Stimulated activated CD4-positive, alpha-beta T cell treated with anti-CD3 and anti-CD28 coated beads, TNF-alpha, amount 100 ng/mL, for 24 hours (primary cell): ENCODE data around the gene NRG2.

Source experiments
- DNase-seq, 3 experiments: peaks; one replicate each; pipeline ENCODE4 v3.0.0-alpha.2; 2020; ENCODE audit warnings: low read depth in 3 of 3

The NRG2 gene

DNA sequence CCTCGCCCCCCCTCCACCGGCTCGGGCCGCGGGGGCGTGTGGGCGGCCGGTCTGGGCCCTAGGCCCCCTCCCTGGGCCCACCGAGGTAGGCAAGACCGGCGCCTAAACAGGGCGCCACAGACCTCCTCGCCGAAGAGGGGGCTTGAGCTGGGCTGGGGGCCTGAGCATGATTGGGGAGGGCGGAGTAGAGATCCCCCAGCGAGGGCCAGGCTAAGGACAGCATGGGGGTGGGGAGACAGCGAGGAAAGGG, 138.6 kb downstream of the NRG2 start:
- no peak for DNase-seq

DNA sequence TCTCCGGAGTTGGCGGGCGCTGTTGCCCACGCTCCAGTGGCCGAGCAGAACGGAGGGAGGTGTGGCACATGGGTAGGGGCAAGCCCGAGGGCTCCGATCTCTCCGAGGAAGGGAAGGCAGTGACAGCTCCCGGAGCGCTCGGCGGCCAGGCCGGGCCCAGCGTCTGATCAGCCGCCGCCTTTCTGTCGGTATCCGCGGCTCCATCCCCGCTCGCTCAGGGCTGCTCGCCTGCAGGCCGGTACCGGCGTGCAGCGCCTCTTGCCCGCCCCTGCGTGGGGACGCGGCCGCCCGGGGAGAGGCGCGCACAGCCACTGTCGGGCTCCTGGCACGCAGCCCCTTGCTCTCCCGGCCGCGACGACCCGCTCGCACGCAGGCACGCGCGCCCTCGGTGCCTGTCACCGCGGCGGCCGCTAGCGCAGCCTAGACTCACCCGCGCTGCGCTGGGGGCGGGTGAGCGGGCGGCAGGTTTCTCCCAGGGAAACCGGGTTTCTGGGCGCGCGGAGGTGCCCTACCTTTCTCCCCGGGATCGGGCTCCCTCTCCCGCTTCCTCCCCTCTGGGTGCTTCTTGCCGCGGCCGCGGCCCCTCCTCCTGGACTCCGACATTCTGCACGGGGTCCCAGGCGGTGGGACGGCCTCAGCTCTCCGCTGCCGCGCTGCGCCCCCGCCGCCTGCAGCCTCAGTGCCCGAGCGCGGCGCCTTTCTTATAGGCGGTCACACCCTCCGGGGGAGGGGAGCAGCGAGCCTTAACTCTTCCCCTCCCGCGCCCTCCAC, 139.1 kb downstream of the NRG2 start:
- DNase-seq, result peak in 1 of 3 experiments; percentile 14

DNA sequence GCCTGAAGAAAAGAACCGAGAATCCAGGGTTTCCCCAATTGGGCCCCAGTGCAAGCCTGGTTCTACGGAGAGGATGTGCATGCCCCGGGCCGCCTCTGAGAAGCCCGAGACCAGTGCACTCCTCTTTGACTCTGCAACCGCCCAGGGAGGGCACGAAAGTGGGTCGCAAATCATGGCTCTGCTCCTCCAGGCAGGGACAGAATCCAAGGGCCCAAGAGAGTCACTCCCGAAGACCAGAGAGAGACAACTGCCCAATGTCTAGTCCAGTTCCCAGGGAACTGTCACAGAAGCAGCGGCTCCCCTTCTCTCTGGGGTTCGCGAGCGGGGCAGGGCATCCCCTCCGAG, 139.7 kb downstream of the NRG2 start:
- DNase-seq, result no peak

DNA sequence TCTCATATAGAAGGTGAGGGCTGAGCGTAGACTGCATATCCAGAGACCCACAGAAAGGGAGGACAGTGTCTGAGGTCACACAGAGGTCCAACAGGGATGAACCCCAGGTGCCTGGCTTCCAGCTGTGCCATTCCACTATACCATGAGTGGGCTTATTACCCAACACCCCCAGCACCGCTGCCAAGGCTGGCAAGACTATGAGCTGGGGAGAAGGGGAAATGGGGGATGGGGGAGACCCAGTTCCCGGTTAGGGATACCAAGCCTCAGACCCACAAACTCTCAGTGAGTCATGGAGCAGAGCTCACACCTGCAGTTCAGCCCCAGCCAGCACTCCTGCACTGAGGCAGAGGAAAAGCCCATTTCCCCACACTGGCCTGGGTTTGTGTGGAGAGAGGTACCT, 141.1 kb downstream of the NRG2 start:
- no peak for DNase-seq

DNA sequence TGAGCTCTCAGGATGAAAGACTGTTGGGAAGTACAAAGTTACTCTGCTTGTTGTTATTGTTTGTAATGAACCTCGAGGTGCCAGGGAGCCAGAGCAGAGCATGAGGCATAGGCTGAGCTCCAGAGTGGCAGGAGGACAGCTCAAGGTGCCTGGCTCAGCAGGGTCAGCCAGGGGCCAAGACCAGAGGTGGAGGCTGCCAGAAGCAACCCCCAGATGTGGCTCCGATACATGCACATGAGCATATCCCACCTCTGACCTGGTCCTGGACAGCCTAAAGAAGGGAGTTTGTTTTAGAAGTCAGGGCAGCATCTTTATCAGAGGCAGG, 141.9 kb downstream of the NRG2 start:
- DNase-seq, result no peak

DNA sequence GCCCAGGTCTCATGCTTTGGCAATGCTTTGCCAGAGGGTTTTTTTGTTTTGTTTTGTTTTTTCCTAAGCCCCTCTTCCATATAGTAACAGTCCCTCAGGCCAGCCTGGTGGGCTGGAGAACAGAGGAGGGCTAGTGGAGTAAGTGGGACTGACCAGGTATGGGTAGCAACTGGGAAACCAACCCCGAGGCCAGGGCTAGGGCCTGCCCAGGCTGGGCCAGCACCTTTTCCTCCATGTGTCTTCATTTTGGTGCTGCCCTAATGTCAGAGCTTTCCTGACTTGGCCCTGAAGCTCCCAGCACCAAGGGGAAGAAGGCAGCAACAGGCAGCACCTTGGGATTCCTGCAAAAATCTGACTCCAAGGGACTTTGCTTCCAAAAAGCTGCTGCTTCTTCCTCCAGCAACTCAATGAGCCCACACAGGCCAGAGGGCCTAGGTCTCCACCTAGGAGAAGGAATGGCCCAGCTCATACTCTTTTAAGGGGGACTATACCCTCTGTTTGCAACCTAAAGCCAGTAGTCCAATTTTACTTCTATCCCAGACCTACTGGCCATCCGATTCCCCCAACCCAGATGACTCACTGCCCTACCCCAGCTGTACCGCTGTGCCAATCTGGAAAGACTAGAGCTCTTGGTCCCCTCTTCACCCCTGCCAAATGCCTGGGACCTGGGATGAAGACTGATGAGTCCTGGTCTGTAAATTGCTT, 142.4 kb downstream of the NRG2 start:
- DNase-seq, result no peak

DNA sequence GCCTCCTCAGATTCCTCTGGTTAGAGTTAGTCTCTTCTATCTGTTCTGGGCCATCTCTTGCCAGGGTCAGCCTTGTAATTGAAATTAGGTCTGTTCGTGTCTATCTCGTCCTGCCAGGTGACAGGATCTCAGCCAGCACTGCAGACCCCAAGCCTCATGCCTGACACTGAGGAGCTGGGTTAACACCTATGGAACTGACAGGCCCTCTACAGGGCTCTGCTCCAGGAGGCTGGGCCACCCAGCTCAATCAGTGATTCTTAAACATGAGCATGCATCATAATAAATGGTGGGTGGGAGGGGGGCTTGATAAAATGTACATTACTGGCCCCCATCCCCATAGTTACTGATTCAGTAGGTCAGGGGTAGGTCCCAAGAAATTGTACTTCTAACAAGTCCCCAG, 144.1 kb downstream of the NRG2 start:
- no peak for DNase-seq

DNA sequence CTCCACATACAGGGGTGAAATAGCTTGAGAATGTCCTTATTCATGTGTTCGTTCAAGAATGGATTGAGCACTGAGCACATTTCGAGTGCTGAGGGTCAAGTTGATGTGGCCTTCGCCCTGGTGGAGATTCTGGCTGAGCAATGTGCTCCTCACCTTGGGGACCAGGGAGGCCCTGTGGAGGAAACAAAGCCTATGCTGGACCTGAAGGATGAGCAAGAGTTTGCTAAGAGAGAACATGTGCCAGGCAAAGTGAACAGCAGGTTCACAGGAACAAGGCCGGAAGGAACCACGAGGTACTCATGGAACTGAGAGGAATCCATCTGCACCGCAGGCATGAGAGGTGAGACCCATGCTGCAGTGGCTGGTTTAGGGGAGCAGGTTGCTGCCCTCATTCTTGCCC, 145.1 kb downstream of the NRG2 start:
- no peak for DNase-seq

DNA sequence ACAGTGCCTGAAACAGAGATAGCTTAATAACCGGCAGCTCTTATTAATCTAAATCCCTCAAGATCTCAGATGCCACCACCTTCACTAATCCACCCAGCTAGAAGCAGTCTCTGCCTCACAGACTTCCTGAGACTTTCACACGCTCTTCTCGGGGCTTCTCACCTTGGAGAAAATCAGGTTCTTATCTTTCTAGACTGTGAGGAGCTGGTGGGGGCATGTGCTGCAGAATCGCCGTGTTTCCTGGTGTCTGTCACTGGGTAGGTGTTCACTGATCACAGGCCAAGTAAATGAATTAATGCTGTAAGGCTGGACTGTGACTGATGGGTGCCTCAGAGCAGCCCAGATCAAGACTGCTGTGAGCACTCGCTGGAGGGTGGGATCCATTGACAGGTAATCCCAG, 145.8 kb downstream of the NRG2 start:
- DNase-seq, result no peak

DNA sequence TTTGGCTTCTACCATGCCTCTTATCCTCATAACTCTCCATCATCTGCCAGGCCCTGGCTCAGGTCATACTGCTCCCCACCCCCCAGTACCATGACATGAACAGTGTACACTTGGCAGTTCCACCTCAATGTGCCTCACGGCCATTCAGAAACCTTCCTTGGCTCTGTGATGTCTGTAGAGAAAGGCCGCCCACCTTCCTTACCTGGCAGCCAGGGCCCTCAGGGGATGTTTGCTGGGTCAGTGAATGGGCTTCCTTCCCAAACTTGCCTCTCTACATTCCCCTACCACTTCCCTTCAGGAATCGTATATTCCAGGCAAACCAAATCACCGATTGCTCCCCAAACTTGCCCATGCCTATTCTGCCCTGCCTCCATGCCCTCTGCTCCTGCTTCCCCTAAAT, 146.4 kb downstream of the NRG2 start:
- no peak for DNase-seq

DNA sequence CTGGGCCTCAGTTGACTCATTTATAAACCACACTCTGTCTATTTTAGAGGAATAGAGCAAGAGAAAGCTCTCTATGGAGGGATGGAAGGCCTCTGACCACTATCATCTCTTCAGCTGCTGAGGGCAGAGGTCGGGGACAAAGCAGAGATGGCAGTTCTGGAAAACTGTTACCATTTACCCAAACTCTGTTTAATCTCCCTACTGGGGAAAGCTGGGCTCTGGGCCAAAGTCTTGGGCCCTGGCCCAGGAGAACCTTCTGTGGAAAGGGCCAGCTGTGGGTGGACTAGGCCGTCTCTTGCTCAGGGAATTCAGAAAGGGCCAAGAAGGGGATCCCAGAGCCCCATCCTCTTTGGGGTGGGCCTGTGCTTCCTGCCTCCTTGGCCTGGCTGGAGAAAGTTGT, 147.5 kb downstream of the NRG2 start:
- no peak for DNase-seq

DNA sequence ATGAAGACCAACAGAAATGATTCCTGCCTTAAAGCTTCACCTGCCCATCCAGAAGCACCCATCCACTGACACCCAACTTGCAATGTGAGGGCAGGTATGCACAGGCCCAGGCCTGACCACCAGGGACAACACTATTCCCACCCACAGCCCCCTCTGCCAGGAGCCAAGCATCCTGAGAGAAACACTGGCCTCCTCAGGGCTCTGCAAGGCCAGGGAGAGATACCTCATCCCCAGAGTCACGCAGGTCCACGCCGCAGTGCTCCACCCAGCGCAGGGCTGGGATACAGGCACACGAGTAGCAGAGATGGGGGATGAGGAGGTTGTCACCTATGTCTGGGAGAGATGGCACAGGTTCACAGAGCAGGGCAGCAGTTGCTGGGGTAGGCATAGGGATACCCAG, 148.1 kb downstream of the NRG2 start:
- DNase-seq, result no peak

DNA sequence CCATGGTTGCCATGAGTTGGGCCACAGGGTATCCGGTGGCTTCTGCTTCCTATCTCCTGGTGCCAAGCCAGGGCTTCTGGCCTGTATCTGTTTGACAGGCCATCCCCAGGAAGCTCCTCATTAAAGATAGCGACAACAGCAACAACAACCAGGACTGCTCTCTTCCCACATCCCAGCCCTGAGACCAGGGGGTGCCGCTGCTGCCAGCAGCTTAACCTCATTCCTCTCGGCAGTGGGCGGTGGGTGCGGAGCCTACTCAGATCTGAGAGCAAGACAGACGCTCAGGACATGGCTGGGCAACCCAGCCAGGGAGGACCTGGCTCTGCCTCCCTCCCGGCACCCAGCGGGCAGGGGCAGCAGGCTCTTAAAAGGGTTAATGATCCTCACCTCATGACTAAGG, 149.2 kb downstream of the NRG2 start:
- no peak for DNase-seq

DNA sequence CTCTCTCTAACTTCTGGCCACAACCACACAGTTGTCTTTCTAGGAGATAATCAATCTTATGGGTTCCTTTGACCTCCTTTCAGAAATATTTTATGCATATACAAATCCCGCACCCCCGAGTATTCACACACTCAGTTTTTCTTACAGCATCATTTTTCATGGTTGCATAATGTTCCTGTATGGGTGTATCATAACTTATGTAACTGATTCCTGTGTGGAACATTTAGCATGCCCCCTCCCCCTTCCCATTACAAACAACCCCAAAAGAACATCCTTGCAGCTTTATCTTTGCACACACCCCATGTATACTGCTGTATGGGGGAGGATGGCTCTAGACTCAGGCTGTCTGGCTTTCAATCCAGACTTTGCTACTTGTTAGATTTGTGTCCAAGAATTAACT, 153.7 kb downstream of the NRG2 start:
- DNase-seq, result no peak

DNA sequence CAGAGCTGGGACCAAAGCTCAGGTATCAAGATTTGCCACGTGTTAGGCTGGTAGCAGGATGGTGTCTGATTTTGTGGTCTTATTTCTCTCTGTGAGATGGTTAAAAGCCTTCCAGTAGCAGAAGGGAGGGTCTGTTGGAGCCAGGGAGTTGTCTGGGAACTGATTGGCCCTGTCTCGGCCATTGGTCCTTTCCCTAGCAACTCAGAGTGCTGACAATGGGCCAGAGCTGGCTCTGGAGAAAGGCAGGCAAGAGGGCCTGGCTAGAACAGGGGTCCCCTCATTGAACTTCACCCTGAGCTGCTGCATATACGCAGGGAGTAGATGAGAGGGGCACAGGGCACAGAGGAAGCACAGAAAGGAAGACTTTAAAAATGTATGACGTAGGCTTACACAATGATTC, 154.7 kb downstream of the NRG2 start:
- no peak for DNase-seq

DNA sequence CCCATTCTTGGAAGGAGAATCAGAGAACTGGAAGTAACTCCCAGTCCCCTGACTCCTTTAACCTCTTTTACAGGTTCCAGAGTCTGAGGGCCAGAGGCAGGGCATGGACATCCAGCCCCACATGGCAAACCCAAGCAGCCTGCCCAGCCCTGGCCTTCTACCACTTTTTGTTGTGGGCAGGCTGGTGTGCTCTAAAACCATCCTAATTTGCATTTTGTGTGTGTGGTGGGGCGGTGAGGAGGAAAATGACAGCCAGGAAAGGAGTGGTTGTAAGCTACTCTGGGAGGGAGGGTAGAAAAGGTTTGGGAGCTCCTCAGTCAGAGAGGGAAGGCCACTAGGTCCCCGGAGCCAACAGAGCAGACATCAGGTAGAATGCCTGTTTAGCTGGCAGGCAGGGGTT, 156.9 kb downstream of the NRG2 start:
- DNase-seq, result no peak

DNA sequence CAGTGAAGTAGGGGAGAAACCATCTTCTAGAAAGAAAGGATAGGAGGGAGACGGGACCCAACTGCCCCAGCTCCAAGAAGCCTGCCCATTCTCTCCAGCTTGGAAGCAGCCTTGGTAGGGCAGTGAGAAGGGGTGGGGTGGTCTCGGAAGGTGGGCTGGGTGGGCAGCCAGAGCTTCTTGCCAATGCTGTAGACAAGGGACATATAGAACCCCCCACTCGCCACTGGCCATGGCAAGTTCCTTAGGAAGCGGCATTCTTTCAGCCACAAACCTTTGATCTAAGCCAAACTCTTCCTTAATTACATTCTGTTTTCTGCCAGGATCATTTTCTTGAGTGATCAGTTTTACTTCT, 157.3 kb downstream of the NRG2 start:
- no peak for DNase-seq

DNA sequence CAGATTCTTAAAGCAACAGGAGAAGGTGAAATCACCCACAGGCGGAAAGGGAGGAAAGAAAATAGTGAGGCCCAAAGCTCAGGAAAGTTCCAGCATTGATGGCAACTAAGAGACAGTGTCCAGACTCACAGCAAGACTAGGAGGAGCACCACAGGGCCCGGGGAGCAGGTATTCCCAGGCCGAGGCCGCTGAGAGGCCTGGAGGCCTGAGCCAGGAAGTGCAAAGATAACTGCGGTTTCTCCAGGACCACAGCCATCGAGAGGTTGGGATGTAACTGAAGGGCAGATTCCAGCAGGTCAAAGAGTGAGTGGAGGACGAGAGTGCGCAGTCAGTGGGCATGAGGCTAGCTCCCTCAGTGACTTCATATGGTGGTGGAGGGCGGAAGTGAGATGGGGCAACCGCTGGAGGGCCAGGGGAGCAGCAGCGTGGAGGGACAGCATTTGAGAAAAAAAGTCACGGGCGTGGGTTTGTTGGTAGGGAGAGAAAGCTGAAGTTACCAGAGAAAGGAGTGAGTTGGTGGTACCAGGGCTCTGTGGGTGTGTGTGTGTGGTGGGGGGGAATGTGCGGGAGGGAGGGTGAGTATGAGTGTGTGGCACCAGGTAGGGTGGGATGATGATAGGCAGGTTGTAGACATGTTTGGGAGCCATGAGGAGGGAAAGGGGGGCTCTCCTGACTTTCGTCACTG, 157.8 kb downstream of the NRG2 start:
- DNase-seq, result no peak

DNA sequence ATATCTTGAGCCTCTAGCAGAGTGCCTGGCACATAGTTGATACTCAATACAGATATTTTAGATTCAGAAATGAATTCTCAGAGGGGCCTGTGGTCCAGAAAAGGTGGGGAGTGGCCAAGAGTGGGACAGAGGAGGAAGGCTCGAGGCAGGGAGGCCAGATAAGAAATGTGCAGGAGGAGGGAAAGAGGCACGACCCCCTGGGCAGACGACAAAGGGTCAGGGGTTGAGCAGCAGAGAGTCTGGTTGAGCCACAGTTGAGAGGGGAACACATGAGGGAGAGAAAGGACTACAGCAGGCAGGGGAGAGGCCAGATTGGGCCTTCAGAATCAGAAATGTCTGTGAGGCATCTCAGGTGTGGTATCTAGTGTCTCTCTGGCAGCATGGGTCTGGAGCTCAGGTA, 158.4 kb downstream of the NRG2 start:
- no peak for DNase-seq

DNA sequence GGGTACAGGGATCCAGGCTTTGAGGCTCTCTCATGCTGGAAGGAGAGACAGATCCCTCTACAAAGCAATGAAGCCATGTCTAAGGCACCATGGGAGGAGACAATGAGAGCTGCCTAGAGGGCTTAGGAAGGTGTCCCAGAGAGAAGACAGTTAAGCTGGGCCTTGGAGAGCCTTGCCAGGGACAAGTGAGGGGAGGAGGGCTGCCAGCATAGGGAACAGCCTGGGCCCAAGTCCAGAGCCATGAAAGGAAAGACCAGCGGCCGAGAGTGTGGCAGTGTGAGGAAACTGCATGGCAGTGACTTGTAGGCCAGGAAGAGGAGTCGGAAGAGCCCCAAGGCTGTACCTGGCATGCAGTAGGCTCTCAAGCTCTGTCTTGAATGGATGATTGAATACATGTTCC, 159.0 kb downstream of the NRG2 start:
- no peak for DNase-seq

DNA sequence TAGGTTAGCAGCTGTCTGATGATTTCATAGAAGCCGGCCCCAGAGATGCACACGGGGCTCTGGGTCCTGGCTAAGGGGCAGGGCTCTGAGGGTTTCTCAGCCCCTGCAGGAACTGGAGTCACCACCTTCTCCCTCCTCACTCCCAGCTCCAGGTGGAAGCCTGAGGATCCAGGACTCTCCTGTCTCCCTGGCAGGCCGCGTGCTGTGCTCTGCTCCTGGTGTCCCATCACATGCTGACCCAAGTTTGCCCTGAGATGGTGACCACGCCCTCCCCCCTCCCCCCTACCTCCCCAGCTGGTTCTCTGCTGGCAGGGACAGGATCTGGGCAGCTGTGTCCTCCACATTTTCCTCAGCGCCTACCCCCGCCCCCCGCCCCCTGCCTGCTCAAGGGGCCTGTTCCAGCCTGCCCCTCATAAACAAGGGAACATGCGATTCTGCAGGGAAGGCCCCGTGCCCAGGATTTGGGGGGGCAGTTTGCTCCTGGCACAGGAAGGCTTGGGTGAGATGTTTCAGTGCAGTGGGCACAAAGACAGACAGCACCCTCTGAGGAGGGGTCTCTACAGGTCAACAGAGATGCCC, 160.0 kb downstream of the NRG2 start:
- DNase-seq, result no peak

DNA sequence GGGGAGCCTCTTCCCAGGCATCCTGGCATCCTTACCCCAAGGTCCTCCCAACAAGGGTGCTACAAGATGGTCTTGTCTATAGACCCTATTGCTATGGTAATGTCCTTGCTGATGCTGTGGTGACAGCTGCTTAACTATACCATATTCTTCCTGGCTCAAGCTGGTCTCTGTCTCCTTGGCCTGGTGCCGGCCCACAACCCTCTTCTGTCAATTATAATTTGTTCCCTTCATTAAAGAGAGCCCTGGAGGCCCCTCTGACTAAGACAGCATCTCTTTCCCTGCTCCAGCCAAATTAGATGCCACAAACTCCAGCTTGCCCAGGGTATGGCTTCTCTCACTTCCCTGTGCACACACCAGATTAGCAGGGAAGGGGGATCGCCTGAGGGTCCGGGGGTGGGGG, 160.8 kb downstream of the NRG2 start:
- no peak for DNase-seq

DNA sequence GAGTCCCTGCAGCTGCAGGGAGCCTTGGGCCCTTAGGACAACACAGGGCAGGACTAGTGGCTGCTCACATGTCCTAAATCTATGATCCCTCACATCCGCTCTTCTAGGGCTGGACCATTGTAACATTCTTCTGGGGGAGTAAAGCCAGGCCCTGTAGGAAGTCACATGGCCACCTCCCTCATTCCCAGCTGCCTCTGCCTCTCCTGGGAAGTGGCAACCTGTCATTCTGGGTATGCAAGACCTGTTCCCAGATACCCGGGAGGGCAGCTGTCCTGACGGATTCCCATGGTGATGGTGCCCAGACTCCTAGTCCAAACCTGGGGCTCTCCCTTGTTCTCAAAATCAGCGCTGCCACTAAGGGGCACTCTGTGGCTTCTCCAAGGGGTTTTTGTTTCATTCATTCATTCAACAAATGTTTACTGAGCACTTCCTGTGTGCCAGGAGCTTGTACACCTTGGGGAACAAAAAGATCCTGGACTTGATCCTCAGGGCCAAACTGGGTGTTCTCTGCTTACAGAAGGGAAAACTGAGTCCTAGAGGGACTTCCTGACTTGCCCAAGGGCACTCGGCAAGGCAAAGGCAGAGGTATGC, 161.9 kb downstream of the NRG2 start:
- no peak for DNase-seq
